NK-92 treated with Interleukin-12 subunit alpha and Interleukin-12 subunit beta, amount 100 ng/mL, for 24 hours (cell line): Measurements from ENCODE around the gene ENPP3.
"Not testable (repeated sequence)": the region's sequence is repeated elsewhere in the genome, so short reads cannot be mapped to it uniquely, and the experiment has no call there.

Source experiments
- DNase-seq: peaks from one replicate; lab custom pipeline; 2025; lab: John Stamatoyannopoulos, UW

The ENPP3 gene

GRCh38 chr6:131685266-131685780 is 48.2 kb downstream of the ENPP3 start:
- no peak for DNase-seq

- DNase-seq = no peak
Observed at GRCh38 chr6:131687022-131687421, 49.9 kb downstream of the ENPP3 start.

- no peak for DNase-seq
Observed at GRCh38 chr6:131688286-131688685, 51.2 kb downstream of the ENPP3 start.

GRCh38 chr6:131692031-131692430 is 54.9 kb downstream of the ENPP3 start:
- no peak for DNase-seq

- no peak for DNase-seq
Observed at GRCh38 chr6:131692589-131692988, 55.5 kb downstream of the ENPP3 start.

GRCh38 chr6:131693384-131693783 is 56.3 kb downstream of the ENPP3 start:
- no peak for DNase-seq

GRCh38 chr6:131694832-131695426 is 57.8 kb downstream of the ENPP3 start:
- DNase-seq = no peak

GRCh38 chr6:131696956-131697355 is 59.9 kb downstream of the ENPP3 start:
- no peak for DNase-seq

GRCh38 chr6:131700851-131701250 is 63.7 kb downstream of the ENPP3 start:
- DNase-seq = not testable (repeated sequence)

GRCh38 chr6:131703905-131704304 is 66.8 kb downstream of the ENPP3 start:
- DNase-seq = not testable (repeated sequence)

GRCh38 chr6:131710917-131711316 is 73.8 kb downstream of the ENPP3 start, which contains the start of gene CTAGE9:
TSS of gene CTAGE9 (minus strand) at chr6:131711017. CDS start at chr6:131711017, 0 bp downstream.
- DNase-seq = not testable (repeated sequence)

- DNase-seq = not testable (repeated sequence)
Observed at GRCh38 chr6:131715567-131715966, 78.5 kb downstream of the ENPP3 start.

- DNase-seq = no peak
Observed at GRCh38 chr6:131717836-131718542, 80.9 kb downstream of the ENPP3 start.

GRCh38 chr6:131721161-131721560 is 84.1 kb downstream of the ENPP3 start:
- no peak for DNase-seq

GRCh38 chr6:131724114-131724513 is 87.0 kb downstream of the ENPP3 start:
- DNase-seq = no peak

- no peak for DNase-seq
Observed at GRCh38 chr6:131727467-131727866, 90.4 kb downstream of the ENPP3 start.

- no peak for DNase-seq
Observed at GRCh38 chr6:131727868-131728267, 90.8 kb downstream of the ENPP3 start.

GRCh38 chr6:131728296-131728939 is 91.3 kb downstream of the ENPP3 start:
- DNase-seq = no peak

- no peak for DNase-seq
Observed at GRCh38 chr6:131729550-131729949, 92.4 kb downstream of the ENPP3 start.

- DNase-seq = no peak
Observed at GRCh38 chr6:131730264-131730663, 93.2 kb downstream of the ENPP3 start.

GRCh38 chr6:131731224-131731623 is 94.1 kb downstream of the ENPP3 start:
- DNase-seq = no peak

GRCh38 chr6:131733376-131734016 is 96.4 kb downstream of the ENPP3 start:
- no peak for DNase-seq
